ENCODE data around the gene RAB17.

The RAB17 gene, protein sequence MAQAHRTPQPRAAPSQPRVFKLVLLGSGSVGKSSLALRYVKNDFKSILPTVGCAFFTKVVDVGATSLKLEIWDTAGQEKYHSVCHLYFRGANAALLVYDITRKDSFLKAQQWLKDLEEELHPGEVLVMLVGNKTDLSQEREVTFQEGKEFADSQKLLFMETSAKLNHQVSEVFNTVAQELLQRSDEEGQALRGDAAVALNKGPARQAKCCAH

DNA sequence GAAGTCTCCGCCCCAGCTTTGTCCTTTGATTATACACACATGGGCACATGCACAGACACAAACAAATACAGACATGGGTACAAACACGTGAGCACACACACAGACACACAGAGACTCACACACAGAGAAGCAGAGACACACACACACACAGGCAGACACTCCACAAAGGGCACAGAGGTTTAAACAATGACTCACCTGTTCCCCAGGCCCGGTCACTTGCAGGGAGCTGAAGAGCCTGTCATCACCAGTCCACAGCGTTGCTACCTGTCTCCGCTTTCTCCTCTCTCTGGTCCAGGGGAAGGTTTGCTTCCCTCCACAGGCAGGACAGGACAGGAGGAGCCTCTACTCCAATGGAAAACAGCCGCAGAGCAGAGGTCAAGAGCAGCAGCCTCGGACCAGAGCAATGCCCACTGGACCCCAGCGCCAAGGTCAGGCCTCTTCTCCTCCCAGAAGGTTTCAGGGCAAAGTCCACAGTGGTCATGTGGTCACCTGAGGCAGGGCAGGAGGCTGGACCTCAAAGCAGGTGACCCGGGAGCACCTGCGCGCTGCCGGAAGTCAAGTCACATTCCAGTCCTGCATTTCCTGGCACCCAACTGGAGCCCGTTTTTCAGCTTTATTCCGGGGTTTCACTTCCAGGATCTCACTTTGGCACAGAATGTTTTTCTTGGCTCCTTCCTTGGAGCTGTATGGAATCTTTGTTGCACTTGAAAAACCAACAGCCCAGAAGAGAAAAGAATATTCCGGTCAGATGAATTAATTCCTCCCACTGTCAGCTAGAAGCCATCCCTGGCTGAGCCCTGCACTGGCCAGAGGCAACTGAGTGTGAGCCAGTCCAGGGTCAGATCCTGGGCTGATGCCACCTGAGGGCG is at the start of gene RAB17:
RAB17 (minus strand) TSS at position 463 of the 869 bp plus-strand sequence. CDS start 4,580 bp downstream, outside the sequence.
- DNase-seq = no peak

DNA sequence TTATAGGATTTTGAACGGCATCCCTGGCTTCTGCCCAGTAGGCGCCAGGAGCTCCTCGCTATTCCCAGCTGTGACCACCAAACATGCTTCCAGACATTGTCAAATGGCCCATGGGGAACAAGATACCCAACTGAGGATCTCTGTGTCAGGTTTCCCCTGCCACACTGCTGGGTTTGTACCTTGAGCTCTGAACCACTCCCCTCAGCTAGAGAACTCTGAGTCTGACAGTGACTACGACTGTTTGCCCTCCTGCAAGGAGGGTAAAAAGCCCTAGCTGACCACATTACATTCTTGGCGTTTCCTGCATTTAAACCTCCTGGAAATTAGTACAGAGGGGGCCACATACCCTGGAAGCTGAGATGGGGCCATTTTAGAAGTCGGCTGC is 49.3 kb upstream of the RAB17 start:
- no peak for DNase-seq

DNA sequence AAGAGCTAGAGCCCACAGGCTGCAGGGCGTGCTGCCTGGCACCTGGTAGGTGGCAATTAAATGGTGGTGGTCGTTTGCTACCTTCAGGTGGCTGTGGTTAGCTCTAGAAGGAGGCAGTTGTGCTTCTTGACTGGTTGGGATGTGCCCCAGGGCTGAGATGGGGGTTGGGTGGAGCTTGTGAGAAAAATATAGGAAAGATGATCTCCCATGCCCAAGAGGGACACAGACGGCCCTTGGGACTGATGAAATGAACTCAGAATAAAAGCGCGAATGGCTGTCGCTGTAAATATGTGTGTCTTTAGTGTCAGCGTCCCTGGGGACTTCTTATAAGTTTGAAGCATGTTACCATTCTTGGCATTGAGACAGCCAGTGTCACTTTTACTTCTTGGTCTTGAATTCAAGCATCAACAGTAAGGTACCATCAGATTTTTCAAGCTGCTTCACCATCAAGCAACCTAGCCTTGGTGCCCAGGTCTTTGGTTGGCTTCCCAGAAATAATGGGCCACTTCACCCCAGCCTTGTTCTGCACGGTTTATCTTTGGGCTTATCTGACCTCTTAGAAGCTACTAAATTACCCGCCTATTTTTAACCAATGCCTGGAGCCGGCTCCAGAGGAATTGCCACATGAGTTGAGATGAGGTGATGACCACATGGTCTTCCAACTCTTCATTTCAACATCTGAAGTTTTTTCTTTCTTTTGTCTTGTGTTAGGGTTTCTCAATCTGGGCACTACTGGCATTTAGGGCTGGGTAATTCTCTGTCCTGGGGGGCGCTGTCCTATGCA is 48.7 kb upstream of the RAB17 start:
- DNase-seq = no peak

DNA sequence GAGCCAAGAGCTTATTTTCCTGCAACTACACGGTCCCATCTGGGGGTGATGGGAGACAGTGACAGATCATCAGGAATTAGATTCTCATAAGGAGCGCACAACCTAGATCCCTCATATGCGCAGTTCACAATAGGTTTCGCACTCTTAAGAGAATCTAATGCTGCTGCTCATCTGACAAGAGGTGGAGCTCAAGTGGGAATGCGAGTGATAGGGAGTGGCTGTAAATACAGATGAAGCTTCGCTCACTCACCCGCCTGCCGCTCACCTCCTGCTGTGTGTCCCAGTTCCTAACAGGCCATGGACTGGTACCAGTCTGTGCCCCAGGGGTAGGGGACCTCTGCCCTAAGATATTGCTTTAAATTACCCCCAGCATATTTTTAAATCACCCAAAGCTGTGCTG is 47.6 kb upstream of the RAB17 start:
- no peak for DNase-seq

DNA sequence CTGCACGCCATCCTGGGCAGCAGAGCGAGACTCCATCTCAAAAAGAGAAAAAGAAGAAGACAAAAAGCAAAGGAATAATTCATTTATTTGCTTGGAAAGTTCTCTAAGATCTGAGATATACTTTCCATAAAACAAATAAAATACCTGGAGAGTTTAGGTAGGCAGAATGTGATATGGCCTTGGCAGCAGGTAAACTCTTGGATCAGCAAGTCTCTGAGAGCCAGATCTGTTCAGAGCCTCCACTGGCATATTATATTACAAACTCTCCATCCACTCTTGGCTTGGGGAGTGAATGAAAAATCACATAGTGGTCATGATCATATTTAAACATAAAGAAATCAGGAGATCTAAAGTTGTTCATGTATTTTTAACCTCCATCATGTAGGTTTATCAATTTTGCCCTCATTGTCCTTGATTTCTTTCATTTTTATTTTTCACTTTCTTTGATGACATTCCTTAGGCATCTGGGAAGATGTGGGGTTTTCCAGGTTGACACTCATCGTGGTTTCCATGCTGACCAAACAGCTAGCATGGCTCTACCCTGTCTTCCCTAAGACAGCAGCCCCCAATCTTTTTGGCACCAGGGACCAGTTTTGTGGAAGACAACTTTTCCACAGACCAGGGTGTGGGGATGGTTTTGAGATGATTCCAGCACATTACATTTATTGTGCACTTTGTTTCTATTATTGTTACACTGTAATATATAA is 47.0 kb upstream of the RAB17 start:
- no peak for DNase-seq

DNA sequence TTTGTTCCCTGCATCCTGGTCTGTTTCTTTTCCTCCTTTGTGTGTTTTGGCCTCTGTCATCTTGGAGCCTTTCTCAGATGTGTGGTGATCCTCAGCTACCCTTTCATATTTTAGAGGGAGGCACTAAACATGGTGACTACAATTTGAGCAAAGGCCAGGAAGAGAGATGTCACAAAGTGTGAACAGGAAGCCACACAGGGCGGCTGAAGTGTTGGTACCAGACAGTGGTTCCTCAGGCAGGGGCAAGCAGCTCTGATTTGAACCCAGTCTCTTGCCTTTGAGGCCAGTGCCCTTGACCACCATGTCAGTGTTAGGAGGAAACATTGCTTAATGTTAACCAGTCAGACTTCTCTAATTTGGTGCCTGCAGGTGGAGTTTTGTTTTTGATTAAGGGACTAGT is 46.0 kb upstream of the RAB17 start:
- DNase-seq = no peak

DNA sequence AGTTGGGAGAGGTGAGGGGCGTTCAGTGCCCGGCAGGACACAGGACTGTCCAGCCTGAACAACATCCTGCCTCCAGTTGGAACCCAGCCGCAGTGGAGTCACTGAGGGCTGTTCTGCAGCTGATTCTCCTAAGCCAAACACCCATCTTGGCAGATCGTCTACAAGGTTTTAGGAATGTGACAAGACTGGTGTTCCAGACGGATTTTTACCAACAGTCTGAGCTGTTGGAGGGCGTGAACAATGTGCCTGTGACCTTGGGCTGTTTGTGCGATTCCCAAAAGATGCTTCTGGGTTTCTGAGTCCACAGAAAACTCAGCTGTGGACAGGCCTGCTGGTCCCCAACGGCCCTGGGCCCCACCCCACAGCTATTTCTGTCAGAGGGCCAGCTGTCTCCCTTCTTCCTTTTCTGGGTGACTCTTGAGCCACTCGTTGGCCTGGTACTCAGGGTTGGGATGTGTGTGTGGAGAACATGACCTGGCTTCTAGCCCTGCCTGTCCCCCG is 42.6 kb upstream of the RAB17 start:
- no peak for DNase-seq

DNA sequence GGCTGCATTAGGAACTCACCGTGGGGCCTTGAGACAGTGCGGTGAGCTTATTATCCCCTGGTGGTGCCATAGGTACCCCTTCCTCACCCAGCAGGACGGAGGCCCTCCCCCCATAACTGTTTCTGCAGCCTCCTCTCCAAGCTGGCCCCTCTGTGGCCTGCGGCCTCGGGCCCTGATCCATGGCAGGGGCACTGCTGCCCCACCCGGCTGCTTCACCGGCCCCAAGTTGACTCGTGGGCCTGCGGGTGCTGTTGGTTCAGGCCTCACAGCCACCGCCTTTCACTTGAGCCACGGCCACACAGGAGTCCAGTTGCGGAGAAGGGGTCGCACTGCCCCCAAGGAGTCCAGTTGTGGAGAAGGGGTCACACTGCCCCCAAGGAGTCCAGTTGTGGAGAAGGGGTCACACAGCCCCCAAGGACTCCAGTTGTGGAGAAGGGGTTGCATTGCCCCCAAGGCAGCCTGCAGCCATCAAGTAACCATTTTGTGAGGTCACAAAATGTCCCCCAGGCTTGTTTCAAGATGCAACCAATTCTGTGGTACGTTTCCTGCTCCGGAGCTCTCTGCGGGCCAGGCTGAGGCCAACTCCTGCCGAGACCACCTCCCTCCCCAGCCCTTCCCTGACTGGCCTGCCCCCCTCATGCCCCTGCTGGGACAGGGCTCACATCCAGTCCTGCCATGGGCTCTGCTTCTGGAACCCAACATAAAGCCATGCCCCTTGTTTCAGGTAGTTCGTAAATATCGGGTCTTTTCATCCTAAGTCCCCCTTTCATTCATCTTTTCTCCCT is 41.5 kb upstream of the RAB17 start:
- no peak for DNase-seq

DNA sequence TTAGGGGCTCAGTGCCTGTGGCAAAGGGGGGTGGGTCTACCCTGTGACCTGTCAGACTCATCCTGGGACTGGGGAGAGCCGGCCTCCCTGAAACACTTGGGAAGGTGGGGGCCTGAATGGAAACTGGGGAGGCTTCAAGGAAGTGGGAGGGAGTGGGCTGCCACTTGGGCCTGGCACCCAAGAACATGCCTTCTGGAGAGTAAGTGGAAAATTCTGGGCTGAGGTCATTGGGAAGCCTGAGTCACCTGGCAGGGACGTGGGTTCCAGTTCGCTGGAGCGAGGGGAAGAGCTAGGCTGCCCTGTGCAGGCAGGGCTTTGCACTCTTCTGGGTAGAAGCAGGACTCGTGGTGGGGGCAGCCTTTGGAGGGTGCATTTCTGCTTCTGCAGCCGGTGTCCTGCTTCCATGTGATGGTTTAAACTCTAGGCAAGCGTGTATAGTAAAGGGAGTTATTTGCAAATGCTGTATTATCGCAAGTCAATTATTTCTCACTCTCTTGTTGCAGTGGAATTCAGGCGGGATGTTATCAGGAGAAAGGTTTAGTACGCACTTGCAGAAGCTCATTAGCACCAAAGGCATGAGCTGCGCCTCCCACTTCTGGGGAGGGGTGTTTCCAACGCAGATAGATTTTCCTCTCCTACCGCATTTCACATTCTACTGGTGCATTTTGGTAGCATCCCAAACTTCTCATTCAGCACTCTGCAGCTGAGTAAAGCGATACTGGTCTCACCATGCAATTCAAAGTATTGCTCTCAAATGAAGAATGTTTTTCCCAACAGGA is 40.7 kb upstream of the RAB17 start:
- DNase-seq = no peak

DNA sequence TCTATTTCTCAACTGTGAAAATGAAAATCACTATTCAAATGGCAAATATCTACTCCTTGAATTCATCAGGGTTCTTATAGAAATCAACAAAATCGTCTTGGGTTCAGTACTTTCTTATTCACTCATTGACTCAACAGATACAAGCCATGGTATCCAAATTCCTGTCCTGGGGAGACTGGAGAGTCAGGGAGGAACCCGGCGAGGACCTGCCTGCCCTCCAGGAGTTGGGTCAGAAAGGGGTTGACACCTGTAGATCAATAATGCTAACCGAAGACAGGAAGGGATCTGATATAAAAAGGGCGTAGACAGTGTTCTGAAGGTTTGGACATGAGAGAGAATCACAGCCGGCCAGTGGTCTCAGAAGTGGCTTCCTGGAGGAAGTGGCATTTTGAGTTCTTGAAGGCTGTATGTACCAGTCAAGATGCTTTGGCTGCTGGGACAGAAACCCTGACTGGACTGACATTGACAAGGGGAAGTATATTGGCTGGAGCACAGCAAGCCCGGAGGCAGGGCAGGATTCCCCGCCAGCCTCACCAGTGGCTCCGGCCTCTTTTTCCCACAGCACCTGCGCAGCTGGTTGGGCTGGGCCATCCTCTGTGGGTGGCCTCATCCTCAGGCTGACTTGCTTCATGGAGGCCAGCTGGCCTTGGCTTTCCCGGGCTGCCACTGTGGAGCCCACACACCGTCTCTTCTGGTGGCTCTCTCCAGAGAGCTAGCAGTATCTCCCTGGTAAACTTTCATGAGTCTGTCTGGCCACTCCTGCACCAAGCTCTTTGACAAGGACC is 39.9 kb upstream of the RAB17 start:
- no peak for DNase-seq

DNA sequence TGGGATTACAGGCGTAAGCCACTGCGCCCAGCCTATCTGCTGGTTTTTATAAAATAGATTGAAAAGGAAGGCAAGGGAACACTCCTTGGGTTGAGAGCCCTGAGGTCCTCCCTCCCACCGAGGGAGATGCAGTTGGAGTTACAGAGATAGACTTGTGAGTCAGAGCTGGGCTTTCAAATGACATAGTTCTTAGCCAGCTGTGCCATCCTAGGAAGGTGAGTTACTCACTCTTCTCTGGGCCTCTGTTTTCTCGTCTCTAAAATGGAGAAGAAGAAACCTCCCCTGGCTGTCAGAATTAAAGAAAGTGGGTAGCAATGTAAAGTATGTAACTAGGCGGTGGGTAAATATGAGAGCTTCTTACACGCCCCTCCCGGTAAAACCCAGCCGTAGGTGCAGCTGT is 39.2 kb upstream of the RAB17 start:
- DNase-seq = no peak

DNA sequence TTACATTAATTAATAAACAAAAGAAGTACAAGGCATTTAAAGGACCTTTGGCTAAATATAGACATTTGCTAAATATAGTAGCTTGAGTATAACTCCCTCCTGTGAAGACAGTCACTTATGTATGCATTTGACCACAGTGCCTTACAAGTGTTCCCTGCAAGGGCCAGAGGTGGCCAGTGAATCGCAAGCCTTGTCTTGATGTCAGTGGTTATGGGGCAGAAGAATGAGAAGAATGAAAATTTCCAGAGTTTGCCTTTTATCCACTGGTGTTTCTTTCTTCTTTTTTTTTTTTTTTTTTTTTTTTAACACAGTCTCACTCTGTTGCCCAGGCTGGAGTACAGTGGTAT is 38.6 kb upstream of the RAB17 start:
- DNase-seq = no peak

DNA sequence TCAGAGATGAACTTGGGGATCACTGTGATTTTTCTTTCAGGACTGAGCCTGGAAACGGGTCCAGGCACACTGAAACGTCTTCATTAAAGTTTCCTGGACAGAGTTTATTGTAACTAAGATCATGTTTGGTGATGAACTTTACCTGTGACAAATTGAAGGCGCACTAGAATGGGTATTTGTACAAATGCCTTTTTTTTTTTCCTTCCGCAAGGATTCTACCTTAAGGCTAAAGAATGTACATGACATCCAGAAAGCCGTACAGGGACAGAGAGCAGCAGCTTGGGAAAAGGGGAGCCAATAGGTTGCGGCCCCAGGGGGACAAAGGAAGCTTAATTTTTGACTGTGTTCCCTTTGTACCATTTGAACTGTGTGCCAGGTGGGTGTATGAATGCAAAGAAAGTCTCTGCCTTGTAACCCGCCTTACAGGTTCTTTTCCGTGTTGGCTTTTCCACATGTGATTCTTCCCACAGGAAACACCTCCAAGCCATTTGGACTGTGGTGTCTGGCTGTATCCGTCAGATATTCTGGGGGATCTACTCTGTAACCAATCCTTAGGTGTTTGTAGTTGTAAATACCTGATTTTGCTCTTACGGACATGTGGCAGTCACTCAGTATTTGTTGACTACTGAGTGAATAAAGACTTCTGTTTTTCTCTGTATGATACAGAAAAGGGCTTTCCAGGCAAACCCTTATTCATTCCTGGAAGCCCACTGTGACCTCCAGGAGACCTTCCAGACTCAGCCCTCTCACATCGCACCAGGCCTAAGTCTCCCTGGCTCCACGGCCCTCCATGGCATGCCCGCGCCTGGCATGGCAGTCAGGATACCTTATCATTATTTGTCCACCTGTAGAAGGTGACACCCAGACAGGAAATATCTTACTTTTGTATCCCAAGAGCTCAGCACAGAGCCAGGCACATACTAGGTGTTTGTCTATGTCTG is 38.0 kb upstream of the RAB17 start:
- DNase-seq = no peak

DNA sequence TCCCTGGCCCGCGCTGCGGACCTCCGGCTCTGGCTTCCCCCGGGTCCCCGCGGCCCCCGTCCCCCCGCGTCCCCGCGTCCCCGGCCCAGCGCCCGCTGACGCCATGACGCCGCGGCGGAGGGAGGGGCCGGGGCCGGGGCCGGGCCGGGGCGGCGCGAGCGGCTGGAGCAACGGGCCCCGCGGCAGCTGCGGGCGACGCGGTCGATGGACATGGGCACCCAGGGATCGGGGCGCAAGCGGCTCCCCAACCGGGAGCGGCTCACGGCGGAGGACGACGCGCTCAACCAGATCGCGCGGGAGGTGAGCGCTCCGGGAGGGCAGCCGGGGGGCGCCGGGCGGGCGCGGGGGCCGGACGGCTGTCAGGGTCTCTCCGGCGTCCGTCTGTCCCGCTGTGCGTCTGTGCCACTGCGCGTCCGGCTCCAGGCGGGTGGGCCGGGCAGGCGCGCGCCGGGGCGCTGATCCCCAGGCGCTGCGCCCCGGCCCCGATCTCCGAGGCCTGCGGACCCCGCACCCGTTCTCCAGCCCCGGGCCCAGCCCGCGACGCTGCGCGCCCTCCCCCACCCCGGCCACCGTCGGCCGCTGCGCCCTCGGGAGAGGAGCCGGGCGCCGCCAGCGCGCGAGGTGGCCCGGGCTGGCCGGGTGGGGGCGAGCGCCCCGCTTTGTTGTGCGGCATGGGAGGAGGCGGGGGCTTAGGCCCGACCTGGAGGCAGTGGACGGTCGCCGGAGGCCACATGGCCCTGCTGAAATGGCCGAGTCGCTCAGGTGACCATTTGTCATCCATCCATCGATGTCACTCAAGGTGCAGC is 37.1 kb upstream of the RAB17 start, which contains the start of gene LRRFIP1:
LRRFIP1 (plus strand) TSS at position 147 of the 806 bp plus-strand sequence; CDS start at position 205, 58 bp downstream.
- DNase-seq = peak in 3 of 14 donors; percentile 8 to 36 (median 19)

DNA sequence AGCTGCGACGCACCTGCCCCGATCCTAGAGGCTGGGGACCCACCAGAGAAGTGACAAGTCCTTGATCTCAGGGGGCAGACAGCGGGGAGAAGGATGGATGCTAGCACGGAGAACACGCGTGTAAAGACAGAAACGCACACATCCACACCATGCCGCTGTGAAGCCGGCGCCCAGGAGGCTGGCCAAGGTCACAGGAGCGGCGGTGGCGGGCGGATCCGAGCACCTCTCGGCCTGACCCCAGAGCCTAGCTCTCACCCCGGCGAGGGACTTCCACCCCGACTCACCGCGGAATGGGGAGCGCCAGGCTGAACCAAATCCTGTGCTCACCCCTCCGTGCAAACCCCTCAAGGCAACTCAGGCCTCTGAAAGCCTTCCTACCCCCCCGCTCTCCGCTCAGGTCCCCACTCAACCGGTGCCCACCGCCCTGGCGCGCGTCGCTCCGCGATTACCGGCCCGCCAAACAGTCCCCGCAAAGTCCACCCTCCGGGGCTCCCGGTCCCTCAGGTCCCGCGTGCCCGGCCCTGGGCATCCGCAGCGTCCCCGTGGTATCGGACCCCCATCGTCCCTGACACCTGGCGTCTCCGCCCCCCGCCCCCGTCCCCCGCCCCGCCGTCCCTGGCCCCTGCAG is 36.4 kb upstream of the RAB17 start:
- no peak for DNase-seq

DNA sequence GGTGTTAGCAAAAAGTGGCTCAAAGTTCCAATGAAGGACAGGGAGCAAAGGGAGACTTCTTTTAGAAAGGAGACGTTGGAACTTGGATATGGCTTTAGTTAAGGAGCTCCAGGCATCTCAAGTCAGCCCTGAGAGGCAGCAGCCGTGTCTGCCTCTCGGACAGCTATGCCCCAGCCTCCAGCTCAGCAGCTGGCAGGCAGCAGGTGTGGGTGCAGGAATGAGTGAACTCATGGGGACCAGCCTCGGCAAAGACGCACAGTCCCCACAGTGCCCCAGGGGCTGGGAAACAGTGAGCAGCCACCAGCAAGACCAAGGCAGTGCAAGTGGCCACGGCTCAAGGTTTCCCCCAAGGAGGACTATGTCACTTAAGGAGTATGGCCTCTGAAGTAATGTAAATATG is 35.2 kb upstream of the RAB17 start:
- no peak for DNase-seq

DNA sequence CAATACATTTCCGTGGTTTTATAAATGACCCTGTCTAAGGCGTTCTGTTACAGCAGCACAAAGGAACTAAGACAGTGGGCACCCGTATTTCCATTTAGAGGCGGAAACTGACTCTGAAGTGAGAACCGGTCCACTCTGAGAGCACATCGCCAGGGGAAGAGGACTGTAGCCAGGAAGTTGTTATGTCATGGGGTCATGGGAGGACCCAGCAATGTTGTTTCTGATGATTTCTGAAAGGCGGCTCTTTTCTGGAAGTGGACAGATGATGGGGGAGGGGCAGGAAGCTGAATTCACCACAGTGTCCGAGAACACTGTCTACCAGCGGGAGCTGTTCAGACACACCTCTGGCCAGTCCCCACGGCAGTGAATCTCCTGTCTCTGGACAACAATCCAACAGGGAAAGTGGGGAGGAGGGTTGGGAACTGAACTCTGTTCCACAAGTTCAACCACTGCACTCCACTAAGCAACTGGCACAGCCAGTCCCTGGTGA is 34.7 kb upstream of the RAB17 start:
- DNase-seq = no peak

Measured in C1 segment of cervical spinal cord (tissue), 14 donors.